Neural crest cell (in vitro differentiated cells): ENCODE data around the gene APPL2. TPM values are rescaled to one million over a fixed set of nuclear protein-coding genes. Genes with fewer than 3 reads are reported as not detected.

Source experiments
- DNase-seq: peaks from one replicate; pipeline ENCODE4 v3.0.0; 2021; ENCODE audit warnings: low read depth, mixed read lengths, low spot score
- H3K27ac Mint-ChIP-seq: one replicate; pipeline ENCODE4 v1.8.0; 2021; ENCODE audit warnings: mild to moderate bottlenecking, mixed read lengths; ENCODE audit not compliant: unreplicated experiment
- H3K27me3 Mint-ChIP-seq: 2 replicates; pipeline ENCODE4 v1.8.0; 2021; ENCODE audit warnings: low read depth, mild to moderate bottlenecking, mixed read lengths
- H3K36me3 Mint-ChIP-seq: 2 replicates; pipeline ENCODE4 v1.8.0; 2021; ENCODE audit warnings: low read depth, mild to moderate bottlenecking, mixed read lengths
- H3K4me1 Mint-ChIP-seq: 2 replicates; pipeline ENCODE4 v1.8.0; 2021; ENCODE audit warnings: mixed read lengths
- H3K4me3 Mint-ChIP-seq: one replicate; pipeline ENCODE4 v1.8.0; 2021; ENCODE audit warnings: mild to moderate bottlenecking, mixed read lengths
- H3K9me3 Mint-ChIP-seq: 2 replicates; pipeline ENCODE4 v1.8.0; 2021; ENCODE audit warnings: mixed read lengths
- CTCF ChIP-seq: fragments of 200-600 bp; sonication (generic); conservative IDR thresholded peaks from 2 replicates; pipeline ENCODE4 v1.5.0; 2021; ENCODE audit warnings: antibody characterized with exemption, mild to moderate bottlenecking
- total RNA-seq: library from RNA; stranded (reverse); gene quantifications from 2 replicates; pipeline ENCODE4 v1.2.1, GENCODE V29; 2021

Gene APPL2
- total RNA-seq, 1 donor from 2014 or later, result 51.8 TPM

DNA sequence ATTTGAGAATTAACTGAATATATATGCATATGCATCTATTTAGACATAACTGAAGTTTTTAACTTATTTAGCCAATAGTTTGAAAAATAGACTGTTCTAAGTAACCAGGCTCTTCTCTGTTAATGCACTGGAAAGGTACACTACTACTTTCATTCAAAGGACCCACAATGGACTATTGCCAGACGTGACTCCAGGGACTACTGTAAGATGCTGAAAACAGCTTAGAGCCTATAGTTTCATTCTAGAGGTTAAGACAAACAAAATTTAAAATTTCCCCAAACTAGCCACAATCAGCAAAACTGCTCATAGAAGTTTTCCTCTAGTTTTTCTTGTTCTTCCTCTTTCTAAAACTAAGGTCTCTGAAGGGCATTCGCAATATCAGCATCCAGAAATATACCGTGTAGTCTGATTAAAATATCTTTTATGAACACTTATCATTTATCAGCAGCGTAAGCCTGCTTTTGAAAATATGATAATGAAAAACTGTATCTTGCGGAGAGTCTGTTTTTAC lies 10.4 kb downstream of the APPL2 start:
- no peak overlapping the region for H3K4me3 Mint-ChIP-seq
- no peak overlapping the region for H3K27ac Mint-ChIP-seq
- H3K9me3 Mint-ChIP-seq, result no peaks in the 10 kb centered on the region
- TF ChIP-seq CTCF, result no peak
- DNase-seq, result no peak
- peaks cover 32% of the 10 kb centered on the region for H3K4me1 Mint-ChIP-seq
- H3K36me3 Mint-ChIP-seq, result peaks cover 8% of the 10 kb centered on the region
- no peaks in the 10 kb centered on the region for H3K27me3 Mint-ChIP-seq

DNA sequence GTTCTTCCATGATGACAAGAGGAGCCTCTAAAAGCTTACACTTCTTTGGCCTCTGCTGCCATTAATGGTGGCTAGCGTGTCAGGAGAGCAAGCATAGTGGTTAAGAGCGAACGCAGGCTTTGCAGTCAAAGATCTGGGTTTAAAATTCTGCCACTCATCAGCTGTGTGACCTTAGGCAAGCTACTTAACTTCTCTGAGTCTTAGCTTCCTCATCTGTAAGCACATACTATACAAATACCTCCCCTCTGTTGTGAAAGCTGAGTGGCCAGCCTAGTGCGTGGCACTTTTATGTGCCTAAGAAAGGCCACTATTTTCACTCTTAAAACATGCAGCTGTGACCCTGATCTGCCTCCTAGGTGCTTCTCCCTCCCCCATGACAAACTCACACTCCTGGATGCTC lies 11.6 kb downstream of the APPL2 start:
- Mint-ChIP-seq H3K9me3 (no peaks in the 10 kb centered on the region), H3K27ac (no peak overlapping the region), H3K36me3 (peaks cover 8% of the 10 kb centered on the region), H3K4me1 (peaks cover 36% of the 10 kb centered on the region), H3K27me3 (no peaks in the 10 kb centered on the region), H3K4me3 (no peak overlapping the region)
- DNase-seq, result no peak
- no peak for TF ChIP-seq CTCF

GRCh38 chr12:105223884-105224283 lies 12.1 kb downstream of the APPL2 start:
- Mint-ChIP-seq H3K9me3 (no peaks in the 10 kb centered on the region), H3K36me3 (peaks cover 8% of the 10 kb centered on the region), H3K4me1 (peaks cover 34% of the 10 kb centered on the region), H3K4me3 (no peak overlapping the region), H3K27ac (no peak overlapping the region), H3K27me3 (no peaks in the 10 kb centered on the region)
- no peak for DNase-seq
- TF ChIP-seq CTCF, result no peak

- H3K4me1 Mint-ChIP-seq, result peaks cover 29% of the 10 kb centered on the region
Measured at GRCh38 chr12:105223352-105223845, 12.6 kb downstream of the APPL2 start.

GRCh38 chr12:105222726-105223351 lies 13.1 kb downstream of the APPL2 start:
- no peak for DNase-seq
- H3K27me3 Mint-ChIP-seq, result no peaks in the 10 kb centered on the region
- peaks cover 23% of the 10 kb centered on the region for H3K4me1 Mint-ChIP-seq
- H3K4me3 Mint-ChIP-seq, result no peak overlapping the region
- H3K36me3 Mint-ChIP-seq, result peaks cover 6% of the 10 kb centered on the region
- no peaks in the 10 kb centered on the region for H3K9me3 Mint-ChIP-seq
- TF ChIP-seq CTCF, result no peak
- H3K27ac Mint-ChIP-seq, result no peak overlapping the region

More at GRCh38 chr12:105223352-105223845, 12.6 kb downstream of the APPL2 start:
- TF ChIP-seq CTCF, result no peak
- H3K36me3 Mint-ChIP-seq, result peaks cover 8% of the 10 kb centered on the region
- H3K27ac Mint-ChIP-seq, result no peak overlapping the region
- H3K27me3 Mint-ChIP-seq, result no peaks in the 10 kb centered on the region
- no peak overlapping the region for H3K4me3 Mint-ChIP-seq
- no peak for DNase-seq
- no peaks in the 10 kb centered on the region for H3K9me3 Mint-ChIP-seq
